Neural progenitor cell (in vitro differentiated cells): ENCODE measurements around the gene EHD2. TPM values are rescaled to one million over a fixed set of nuclear protein-coding genes. Genes with fewer than 3 reads are reported as not detected.
"Not testable (repeated sequence)": the region's sequence is repeated elsewhere in the genome, so short reads cannot be mapped to it uniquely, and the experiment has no call there.

Source experiments
- DNase-seq: peaks from one replicate; pipeline ENCODE4 v3.0.0-alpha.2; 2016; ENCODE audit warnings: low spot score
- H2AFZ ChIP-seq: fragments of 200-600 bp; sonication (generic); replicated peaks from 2 replicates; pipeline ENCODE4 v1.6.1; 2016; ENCODE audit warnings: antibody characterized with exemption
- H3F3A ChIP-seq: fragments of 200-600 bp; sonication (generic); 2 replicates; pipeline ENCODE4 v1.6.1; 2016; ENCODE audit warnings: antibody characterized with exemption, low read depth
- H3K27ac ChIP-seq: fragments of 200-600 bp; sonication (generic); 2 replicates; pipeline ENCODE4 v1.5.1; 2016; ENCODE audit warnings: mild to moderate bottlenecking
- H3K27me3 ChIP-seq: fragments of 200-600 bp; sonication (generic); 2 replicates; pipeline ENCODE4 v1.6.1; 2016; ENCODE audit warnings: mild to moderate bottlenecking, moderate library complexity
- H3K36me3 ChIP-seq: fragments of 200-600 bp; sonication (generic); 2 replicates; pipeline ENCODE4 v1.5.1; 2016
- H3K4me1 ChIP-seq: fragments of 200-600 bp; sonication (generic); 2 replicates; pipeline ENCODE4 v1.6.1; 2016; ENCODE audit warnings: mixed run types
- H3K4me2 ChIP-seq: fragments of 200-600 bp; sonication (generic); 2 replicates; pipeline ENCODE4 v1.6.1; 2016
- H3K4me3 ChIP-seq: fragments of 200-600 bp; sonication (generic); 2 replicates; pipeline ENCODE4 v1.5.1; 2016
- H3K79me2 ChIP-seq: fragments of 200-600 bp; sonication (generic); 2 replicates; pipeline ENCODE4 v1.6.1; 2016; ENCODE audit warnings: low read depth
- H3K9ac ChIP-seq: fragments of 200-600 bp; sonication (generic); 2 replicates; pipeline ENCODE4 v1.6.1; 2016
- H3K9me3 ChIP-seq: fragments of 200-600 bp; sonication (generic); 2 replicates; pipeline ENCODE4 v1.5.1; 2016; ENCODE audit warnings: low read depth
- H4K20me1 ChIP-seq: fragments of 200-600 bp; sonication (generic); 2 replicates; pipeline ENCODE4 v1.6.1; 2016; ENCODE audit warnings: low read depth
- H3K27ac Mint-ChIP-seq: 3 replicates; pipeline ENCODE4 v1.8.0; 2021; ENCODE audit warnings: mixed read lengths
- H3K27me3 Mint-ChIP-seq: 2 replicates; pipeline ENCODE4 v1.8.0; 2022; ENCODE audit warnings: low read depth, mild to moderate bottlenecking, inconsistent platforms, moderate library complexity, mixed read lengths; ENCODE audit not compliant: insufficient read depth
- H3K36me3 Mint-ChIP-seq: 3 replicates; pipeline ENCODE4 v1.8.0; 2021; ENCODE audit warnings: mixed read lengths
- H3K4me1 Mint-ChIP-seq: 3 replicates; pipeline ENCODE4 v1.8.0; 2021; ENCODE audit warnings: mixed read lengths
- H3K4me3 Mint-ChIP-seq: 3 replicates; pipeline ENCODE4 v1.8.0; 2021; ENCODE audit warnings: mild to moderate bottlenecking, moderate library complexity, mixed read lengths
- H3K9me3 Mint-ChIP-seq: 3 replicates; pipeline ENCODE4 v1.8.0; 2020; ENCODE audit warnings: mixed read lengths
- EZH2 ChIP-seq: fragments of 200-600 bp; sonication (generic); IDR thresholded peaks from 2 replicates; pipeline ENCODE4 v1.6.1; 2017; ENCODE audit warnings: antibody characterized with exemption, mild to moderate bottlenecking, moderate library complexity
- EZH2phosphoT487 ChIP-seq: fragments of 200-600 bp; sonication (generic); IDR thresholded peaks from 2 replicates; pipeline ENCODE4 v1.6.1; 2017; ENCODE audit warnings: antibody characterized with exemption
- total RNA-seq: library from RNA; depleted of rRNA; stranded (reverse); fragments of >200 nt; gene quantifications from 2 replicates; pipeline ENCODE4 v1.2.3, GENCODE V29; 2015; ENCODE audit warnings: low replicate concordance
- TF ChIP-seq, protein P1 (sequence below): fragments of 200-600 bp; sonication (generic); IDR thresholded peaks from 2 replicates; pipeline ENCODE4 v1.5.1; 2017; ENCODE audit warnings: antibody characterized with exemption, mild to moderate bottlenecking

EHD2 gene
- total RNA-seq, 1 donor from 2014 or later = 1.5 TPM

DNA sequence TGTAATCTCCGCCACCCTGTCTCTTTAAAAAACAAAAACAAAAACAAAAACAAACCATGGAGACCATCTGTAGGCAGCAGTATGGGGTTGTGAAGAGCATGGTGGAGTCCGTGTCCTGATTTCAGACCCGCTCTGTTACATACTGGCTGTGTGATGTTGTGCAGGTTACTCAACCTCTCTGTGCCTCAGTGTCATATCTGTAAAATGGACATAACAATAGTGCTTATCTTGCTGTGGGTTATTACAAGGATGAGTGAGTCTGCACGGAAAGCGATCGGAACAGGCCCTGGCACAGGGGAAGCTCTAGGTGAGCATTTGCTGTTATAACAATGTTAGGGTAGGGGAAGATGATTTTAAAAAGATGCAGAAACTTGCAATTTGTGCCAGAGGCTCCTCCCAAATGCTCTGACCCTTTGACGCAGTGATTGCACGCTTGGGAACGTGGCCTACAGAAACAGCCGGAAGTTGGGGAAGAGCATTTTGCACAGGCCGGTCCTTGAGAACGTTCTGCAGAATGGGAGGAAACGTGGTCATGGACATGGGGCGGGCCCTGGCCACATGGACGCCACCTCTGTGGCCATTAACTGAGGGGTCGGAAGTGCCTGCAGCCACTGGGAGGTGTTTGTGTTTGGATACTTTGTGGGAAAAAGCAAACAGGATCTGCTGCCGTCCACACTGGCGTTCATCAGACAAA is 49.5 kb downstream of the EHD2 start:
- no peak overlapping the region for H3K4me3 Mint-ChIP-seq
- no peaks in the 10 kb centered on the region for H3K4me1 ChIP-seq
- H2AFZ ChIP-seq = no peak overlapping the region
- H3K36me3 ChIP-seq = no peaks in the 10 kb centered on the region
- H3K4me3 ChIP-seq = no peak overlapping the region
- H3K9me3 ChIP-seq = no peaks in the 10 kb centered on the region
- H3K27me3 Mint-ChIP-seq = no peaks in the 10 kb centered on the region
- peaks cover 2% of the 10 kb centered on the region for H3K9me3 Mint-ChIP-seq
- DNase-seq = no peak
- TF ChIP-seq, protein P1, sequence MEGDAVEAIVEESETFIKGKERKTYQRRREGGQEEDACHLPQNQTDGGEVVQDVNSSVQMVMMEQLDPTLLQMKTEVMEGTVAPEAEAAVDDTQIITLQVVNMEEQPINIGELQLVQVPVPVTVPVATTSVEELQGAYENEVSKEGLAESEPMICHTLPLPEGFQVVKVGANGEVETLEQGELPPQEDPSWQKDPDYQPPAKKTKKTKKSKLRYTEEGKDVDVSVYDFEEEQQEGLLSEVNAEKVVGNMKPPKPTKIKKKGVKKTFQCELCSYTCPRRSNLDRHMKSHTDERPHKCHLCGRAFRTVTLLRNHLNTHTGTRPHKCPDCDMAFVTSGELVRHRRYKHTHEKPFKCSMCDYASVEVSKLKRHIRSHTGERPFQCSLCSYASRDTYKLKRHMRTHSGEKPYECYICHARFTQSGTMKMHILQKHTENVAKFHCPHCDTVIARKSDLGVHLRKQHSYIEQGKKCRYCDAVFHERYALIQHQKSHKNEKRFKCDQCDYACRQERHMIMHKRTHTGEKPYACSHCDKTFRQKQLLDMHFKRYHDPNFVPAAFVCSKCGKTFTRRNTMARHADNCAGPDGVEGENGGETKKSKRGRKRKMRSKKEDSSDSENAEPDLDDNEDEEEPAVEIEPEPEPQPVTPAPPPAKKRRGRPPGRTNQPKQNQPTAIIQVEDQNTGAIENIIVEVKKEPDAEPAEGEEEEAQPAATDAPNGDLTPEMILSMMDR = no peak
- TF ChIP-seq EZH2phosphoT487 = no peak
- no peak for TF ChIP-seq EZH2
- H3K27ac ChIP-seq = no peak overlapping the region
- no peaks in the 10 kb centered on the region for H3K27me3 ChIP-seq
- H3K27ac Mint-ChIP-seq = no peak overlapping the region
- no peak overlapping the region for H3K4me2 ChIP-seq
- peaks cover 12% of the 10 kb centered on the region for H3F3A ChIP-seq
- H3K9ac ChIP-seq = no peak overlapping the region
- peaks cover 11% of the 10 kb centered on the region for H3K36me3 Mint-ChIP-seq
- H4K20me1 ChIP-seq = no peaks in the 10 kb centered on the region
- H3K79me2 ChIP-seq = no peaks in the 10 kb centered on the region
- peaks cover 4% of the 10 kb centered on the region for H3K4me1 Mint-ChIP-seq

DNA sequence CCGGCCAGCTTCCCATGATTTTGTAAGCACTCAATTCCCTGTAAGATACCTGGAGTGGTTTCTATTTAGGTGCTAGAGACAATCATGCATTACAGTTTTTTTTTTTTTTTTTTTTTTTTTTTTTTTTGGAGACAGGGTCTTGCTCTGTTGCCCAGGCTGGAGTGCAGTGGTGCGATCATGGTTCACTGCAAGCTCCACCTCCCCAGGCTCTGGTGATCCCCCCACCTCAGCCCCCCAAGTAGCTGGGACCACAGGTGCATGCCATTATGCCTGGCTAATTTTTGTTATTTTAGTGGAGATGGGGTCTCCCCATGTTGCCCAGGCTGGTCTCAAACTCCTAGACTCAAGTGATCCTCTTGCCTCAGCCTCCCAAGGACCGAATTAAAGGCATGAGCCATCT is 51.5 kb downstream of the EHD2 start:
- not testable (repeated sequence) for DNase-seq, H3K9me3 ChIP-seq, H3K79me2 ChIP-seq, H4K20me1 ChIP-seq, H3K4me1 Mint-ChIP-seq, H3K4me2 ChIP-seq, H3K9me3 Mint-ChIP-seq, H3K27ac Mint-ChIP-seq, H3K4me1 ChIP-seq, H3K36me3 ChIP-seq, H3K36me3 Mint-ChIP-seq, H3K9ac ChIP-seq, H3K27me3 Mint-ChIP-seq, H3K4me3 ChIP-seq, H3K27ac ChIP-seq, H3K4me3 Mint-ChIP-seq, H2AFZ ChIP-seq, H3K27me3 ChIP-seq
- H3F3A ChIP-seq = peaks cover 12% of the 10 kb centered on the region

DNA sequence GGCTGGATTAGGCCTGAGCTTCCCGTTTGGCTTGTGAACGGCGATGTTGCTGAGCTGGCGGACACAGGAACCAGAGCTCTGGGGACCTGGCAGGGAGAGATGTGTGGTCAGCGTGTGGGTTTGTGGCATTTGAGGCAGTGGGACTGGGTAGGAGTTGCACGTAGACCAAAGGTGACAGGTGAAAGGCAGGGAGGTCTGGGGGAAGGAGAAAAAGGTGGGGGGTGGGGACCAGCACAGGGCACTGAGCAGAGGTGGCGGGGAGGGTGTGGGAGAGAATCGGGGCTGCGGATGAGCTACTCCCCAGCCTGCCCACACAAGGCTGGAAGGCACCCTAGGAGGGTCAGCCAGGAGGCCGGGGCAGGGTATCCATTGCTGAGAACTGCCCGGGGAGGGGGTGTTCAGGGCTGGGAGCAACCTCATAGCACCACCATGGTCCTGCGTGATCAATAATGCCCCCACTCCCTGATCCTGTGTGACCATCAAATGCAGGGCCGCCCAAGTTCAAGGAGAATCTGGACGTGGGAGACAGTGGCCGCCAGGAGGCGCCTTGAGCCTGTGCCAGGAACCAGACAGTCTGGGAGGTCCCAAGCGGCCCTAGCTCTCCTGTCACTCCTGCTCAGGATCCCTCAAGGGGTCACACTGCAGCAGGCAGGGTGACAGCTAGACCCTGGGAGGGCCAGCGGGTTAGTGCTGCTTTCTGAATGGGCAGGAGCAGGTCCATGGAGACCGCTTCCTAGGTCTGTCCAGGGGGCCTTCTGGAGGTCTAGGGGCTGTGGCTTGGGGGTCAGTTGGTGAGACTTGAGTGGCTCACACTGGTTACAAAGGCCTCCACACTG is 52.5 kb downstream of the EHD2 start:
- Histone ChIP-seq H2AFZ (no peak overlapping the region), H3K79me2 (no peaks in the 10 kb centered on the region), H3K27me3 (no peaks in the 10 kb centered on the region), H3K27ac (no peak overlapping the region), H3K36me3 (no peaks in the 10 kb centered on the region), H3K9me3 (no peaks in the 10 kb centered on the region), H3K4me2 (no peak overlapping the region), H3K9ac (no peak overlapping the region), H4K20me1 (no peaks in the 10 kb centered on the region), H3K4me3 (no peak overlapping the region), H3F3A (peaks cover 7% of the 10 kb centered on the region), H3K4me1 (peaks cover 6% of the 10 kb centered on the region)
- Mint-ChIP-seq H3K4me1 (peaks cover 10% of the 10 kb centered on the region), H3K27me3 (peaks cover 6% of the 10 kb centered on the region), H3K27ac (peak overlapping the region; percentile 84), H3K4me3 (no peak overlapping the region), H3K9me3 (no peaks in the 10 kb centered on the region), H3K36me3 (no peaks in the 10 kb centered on the region)
- TF ChIP-seq EZH2phosphoT487 = no peak
- no peak for TF ChIP-seq EZH2
- TF ChIP-seq, protein P1 = peak; percentile 77
- DNase-seq = peak; percentile 78

- Histone ChIP-seq H2AFZ (no peak overlapping the region), H3K27ac (no peak overlapping the region), H3K36me3 (no peaks in the 10 kb centered on the region), H3K79me2 (no peaks in the 10 kb centered on the region), H3K27me3 (no peaks in the 10 kb centered on the region), H3K9ac (no peak overlapping the region), H3F3A (peaks cover 3% of the 10 kb centered on the region), H3K4me2 (no peak overlapping the region), H4K20me1 (no peaks in the 10 kb centered on the region), H3K4me3 (no peak overlapping the region), H3K9me3 (no peaks in the 10 kb centered on the region), H3K4me1 (peaks cover 6% of the 10 kb centered on the region)
- TF ChIP-seq EZH2 = no peak
- no peak for DNase-seq
- no peak overlapping the region for H3K27ac Mint-ChIP-seq
- H3K36me3 Mint-ChIP-seq = no peaks in the 10 kb centered on the region
- peaks cover 13% of the 10 kb centered on the region for H3K4me1 Mint-ChIP-seq
- no peaks in the 10 kb centered on the region for H3K9me3 Mint-ChIP-seq
- no peak overlapping the region for H3K4me3 Mint-ChIP-seq
- peaks cover 6% of the 10 kb centered on the region for H3K27me3 Mint-ChIP-seq
Measured at GRCh38 chr19:47766359-47766620, 53.1 kb downstream of the EHD2 start.
